ENCODE data around the gene SOCS2.
"Not testable (repeated sequence)": the region's sequence is repeated elsewhere in the genome, so short reads cannot be mapped to it uniquely, and the experiment has no call there.

Gene SOCS2

GRCh38 chr12:93595351-93595750, 22.9 kb downstream of the SOCS2 start:
- DNase-seq, result no peak

GRCh38 chr12:93597608-93598007, 25.1 kb downstream of the SOCS2 start:
- no peak for DNase-seq

- no peak for DNase-seq
These were observed 26.7 kb downstream of the SOCS2 start for GRCh38 chr12:93599192-93599591.

GRCh38 chr12:93601591-93601990, 29.1 kb downstream of the SOCS2 start:
- DNase-seq, result no peak

GRCh38 chr12:93602897-93603668, 30.6 kb downstream of the SOCS2 start:
- no peak for DNase-seq

- DNase-seq, result no peak
These were observed 31.3 kb downstream of the SOCS2 start for GRCh38 chr12:93603762-93604161.

- no peak for DNase-seq
These were observed 35.8 kb downstream of the SOCS2 start for GRCh38 chr12:93608313-93608712.

GRCh38 chr12:93609281-93610192, 37.1 kb downstream of the SOCS2 start:
- DNase-seq, result no peak

GRCh38 chr12:93612776-93613175, 40.3 kb downstream of the SOCS2 start:
- no peak for DNase-seq

- no peak for DNase-seq
These were observed 42.6 kb downstream of the SOCS2 start for GRCh38 chr12:93614917-93615596.

- DNase-seq, result no peak
These were observed 44.2 kb downstream of the SOCS2 start for GRCh38 chr12:93616584-93617101.

GRCh38 chr12:93618891-93619410, 46.5 kb downstream of the SOCS2 start:
- no peak for DNase-seq

- DNase-seq, result no peak
These were observed 49.5 kb downstream of the SOCS2 start for GRCh38 chr12:93621986-93622385.

- no peak for DNase-seq
These were observed 50.0 kb downstream of the SOCS2 start for GRCh38 chr12:93622485-93622884.

GRCh38 chr12:93624595-93625294, 52.3 kb downstream of the SOCS2 start:
- DNase-seq, result no peak

- DNase-seq, result not testable (repeated sequence)
These were observed 52.8 kb downstream of the SOCS2 start for GRCh38 chr12:93625295-93625645.

- DNase-seq, result no peak
These were observed 53.7 kb downstream of the SOCS2 start for GRCh38 chr12:93626160-93626559.
